Fibroblast of skin of left quadriceps (primary cell): ENCODE results near the gene TP53I3.
"Not testable (repeated sequence)": the region's sequence is repeated elsewhere in the genome, so short reads cannot be mapped to it uniquely, and the experiment has no call there.

ENCODE experiments used
- DNase-seq, 2 experiments: peaks; one replicate each; pipeline ENCODE4 v3.0.0-alpha.2; 2013; ENCODE audit warnings: low read depth in 2 of 2

Gene TP53I3, protein sequence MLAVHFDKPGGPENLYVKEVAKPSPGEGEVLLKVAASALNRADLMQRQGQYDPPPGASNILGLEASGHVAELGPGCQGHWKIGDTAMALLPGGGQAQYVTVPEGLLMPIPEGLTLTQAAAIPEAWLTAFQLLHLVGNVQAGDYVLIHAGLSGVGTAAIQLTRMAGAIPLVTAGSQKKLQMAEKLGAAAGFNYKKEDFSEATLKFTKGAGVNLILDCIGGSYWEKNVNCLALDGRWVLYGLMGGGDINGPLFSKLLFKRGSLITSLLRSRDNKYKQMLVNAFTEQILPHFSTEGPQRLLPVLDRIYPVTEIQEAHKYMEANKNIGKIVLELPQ

DNA sequence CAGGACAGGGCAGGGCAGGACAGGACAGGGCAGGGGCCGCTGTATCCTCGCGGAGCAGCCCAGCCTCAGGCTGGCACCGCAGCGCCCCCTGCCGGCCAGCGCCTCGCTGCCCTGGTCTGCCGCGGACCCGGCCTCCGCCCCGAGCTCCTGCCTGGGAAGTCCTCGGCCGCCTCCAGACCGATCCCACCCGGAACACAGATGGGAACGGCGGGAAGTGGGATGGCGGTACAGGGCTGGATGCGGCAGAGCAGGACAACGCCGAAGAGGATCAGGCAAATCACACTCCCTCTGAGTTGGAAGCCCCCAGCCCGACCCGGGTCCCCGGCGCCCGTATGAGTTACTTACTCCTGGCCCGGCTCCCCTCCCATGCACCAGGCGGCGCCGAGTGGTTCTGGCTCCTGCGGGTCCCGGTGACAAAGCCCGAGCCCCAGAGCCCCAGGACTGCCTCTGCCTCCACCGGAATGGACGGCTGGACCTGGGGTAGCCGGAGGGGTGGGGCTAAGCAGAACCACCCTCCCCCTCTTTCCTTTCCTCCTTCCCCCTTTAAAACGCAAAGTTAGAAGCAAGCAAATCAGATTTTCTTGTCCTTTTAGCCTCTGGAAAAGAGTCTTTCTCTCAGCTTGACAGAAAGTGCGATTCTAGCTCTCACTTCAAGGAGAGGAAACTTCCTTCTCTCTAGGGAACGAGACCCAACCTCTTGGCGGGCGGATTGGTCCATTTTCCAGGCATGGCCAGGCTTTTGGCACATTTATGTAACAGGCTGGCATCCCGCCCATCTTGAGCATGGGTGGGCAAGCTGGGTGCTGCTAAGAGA is at the start of gene TP53I3:
Gene TP53I3 (minus strand): TSS at position 449 of the 814 bp plus-strand sequence. CDS start 508 bp downstream, outside the sequence.
- peak; percentile 73 to 75 for DNase-seq

DNA sequence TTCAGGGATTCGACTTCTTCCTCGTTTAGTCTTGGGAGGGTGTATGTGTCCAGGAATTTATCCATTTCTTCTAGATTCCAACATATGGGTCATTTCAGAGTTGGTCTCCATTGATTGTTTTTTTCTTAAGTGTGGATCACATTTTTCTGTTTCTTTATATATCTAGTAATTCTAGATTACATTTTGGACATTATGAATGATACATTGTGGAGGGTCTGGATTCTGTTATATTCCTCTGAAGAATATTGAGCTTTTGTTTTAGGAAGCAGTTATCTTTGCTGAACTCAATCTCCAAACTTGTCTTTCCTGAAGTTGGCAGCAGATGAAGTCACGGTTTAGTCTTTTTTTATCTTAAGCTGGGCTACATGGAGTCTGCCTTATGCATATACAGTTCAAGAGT is 47.9 kb upstream of the TP53I3 start:
- no peak for DNase-seq

DNA sequence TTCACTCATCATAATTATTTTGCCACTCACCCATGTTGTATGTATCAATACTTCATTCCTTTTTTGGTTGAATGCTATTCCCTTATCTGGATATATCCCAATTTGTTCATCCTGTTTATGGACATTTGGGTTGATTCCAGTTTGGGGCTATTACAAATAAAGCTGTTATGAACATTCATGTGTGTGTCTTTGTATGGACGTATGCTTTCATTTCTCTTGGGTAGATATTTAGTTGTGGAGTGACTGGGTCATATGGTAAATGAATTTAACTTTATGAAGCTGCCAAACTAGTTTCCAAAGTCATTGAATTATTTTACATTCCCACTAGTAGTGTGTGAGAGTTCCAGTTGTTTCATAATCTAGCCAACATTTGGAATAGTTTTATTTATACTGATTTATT is 41.3 kb upstream of the TP53I3 start:
- DNase-seq, result no peak

DNA sequence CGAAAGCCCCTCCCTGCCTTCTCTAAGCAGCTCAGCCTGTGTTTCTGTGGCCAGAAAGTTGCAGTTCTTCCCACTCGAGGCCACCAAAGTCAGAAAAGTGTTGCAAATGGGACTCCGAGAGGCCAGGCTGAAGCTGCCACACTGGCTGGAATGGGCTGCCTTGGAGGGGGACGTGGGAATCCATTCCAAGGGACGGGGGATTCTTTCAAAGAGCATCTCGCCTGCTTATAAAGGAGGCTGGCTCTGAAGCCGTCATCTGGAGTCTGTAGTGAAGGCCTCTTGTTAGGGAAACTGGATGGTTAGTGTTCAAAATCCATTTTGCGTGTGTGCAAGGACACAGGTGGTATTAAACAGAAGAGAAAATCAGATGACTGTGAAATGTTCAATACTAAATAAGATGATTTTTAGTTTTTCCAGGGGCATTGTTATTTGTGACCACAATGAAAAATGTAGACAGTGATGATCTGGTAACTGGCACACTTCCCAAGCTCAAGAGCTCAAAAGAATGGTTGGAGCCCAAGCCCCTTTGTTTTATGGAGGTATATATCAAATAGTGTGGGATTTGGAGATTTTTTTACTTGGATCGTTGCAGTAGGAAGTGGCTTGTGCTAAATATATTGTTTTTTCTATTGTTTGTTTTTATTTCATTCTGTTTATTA is 39.4 kb upstream of the TP53I3 start:
- peak in 1 of 2 experiments; percentile 8 for DNase-seq

DNA sequence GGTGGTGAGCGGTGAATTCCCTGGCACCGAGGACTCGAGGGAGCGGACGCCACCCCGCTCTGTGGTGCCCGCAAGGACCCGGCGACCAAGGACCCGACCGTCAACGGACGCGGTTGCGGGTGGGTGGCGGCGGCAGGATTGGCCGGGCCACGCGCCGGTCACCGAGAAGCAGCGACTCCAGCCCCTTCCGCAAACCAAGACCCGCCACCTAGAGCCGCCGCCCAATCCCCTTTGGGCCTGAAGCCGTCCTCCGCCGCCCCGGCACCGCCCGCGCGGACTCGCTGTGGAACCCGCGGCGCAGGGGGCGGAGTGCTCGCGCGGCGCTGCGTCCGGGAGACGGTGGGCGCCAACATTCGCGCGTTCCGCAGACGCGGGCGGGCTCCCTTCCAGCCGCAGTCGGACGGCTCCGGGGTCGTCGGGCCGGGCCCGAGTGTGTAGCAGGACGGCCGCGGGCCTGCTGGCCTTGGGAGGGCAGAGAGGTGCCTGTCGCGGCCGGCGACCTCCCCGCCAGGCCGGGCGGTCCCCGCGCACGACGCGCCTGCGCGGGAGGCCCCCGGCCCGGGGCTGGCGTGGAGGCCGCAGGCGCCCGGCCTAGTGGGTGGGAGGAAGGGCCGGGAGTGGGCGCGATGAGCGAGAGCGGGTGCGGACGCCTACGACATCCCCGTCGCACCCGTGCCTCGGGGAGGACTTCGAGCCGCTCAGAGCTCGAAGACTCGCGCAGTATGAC is 38.7 kb upstream of the TP53I3 start, which contains the start of the genes FAM228B and PFN4:
Gene FAM228B (plus strand): TSS at position 275 of the 727 bp plus-strand sequence. CDS start 893 bp downstream, outside the sequence.
Gene PFN4 (minus strand): TSS at position 140 of the 727 bp plus-strand sequence. CDS start 799 bp downstream, outside the sequence.
- DNase-seq, result peak; percentile 37 to 42

DNA sequence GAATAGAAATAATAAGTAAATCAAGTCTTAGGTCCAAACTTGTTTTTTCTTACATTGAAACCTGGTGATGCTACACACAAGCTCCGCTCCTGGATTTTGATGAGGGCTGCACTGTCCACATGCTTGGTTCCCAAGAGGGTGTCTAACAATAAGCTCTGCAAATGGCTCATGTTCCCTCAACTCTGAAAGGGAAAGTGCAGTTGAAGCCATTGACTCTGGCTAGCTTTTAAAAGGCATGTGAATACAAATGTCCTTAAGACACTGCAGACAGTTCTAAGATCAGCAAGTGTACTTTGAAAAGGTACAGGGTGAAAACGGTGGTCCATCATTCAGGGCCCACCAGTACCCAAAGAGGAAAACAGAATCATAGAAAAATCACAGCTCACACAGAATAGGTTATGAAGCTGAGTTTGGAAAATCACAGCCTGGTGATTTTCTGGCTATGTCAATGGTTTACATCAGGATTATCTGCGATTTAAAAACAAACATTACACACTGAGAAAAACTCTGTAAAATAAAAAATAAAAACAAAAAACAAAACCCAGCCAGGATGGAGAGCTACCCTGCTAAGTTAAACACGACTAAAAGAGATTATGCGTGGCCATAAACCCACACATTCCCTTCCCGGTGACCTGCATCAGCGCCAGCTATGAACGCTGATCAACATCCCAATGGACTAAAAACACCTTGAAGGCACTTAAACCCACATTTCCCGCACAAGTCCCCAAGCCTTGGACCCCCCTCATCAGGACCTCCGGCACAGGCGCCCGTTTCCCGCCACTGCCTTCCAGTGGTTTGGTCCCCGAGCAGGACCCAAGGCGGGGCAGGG is 37.9 kb upstream of the TP53I3 start:
- no peak for DNase-seq

DNA sequence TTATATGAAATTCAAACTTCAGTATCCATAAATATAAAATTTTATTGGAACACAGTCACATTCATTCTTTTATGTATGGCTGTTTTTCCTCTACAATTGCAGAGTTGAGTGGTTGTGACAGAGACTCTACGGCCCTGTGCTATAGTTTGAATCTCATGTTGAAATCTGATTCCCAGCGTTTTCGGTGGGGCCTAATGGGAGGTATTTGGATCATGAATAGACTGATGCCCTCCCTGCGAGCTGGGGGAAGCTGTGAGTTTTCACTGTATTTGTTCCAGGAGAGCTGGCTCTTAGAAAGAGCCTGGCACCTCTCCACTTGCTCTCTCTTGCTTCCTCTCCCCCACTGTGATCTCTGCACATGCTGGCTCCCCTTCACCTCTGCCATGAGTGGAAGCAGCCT is 36.8 kb upstream of the TP53I3 start:
- DNase-seq, result no peak

DNA sequence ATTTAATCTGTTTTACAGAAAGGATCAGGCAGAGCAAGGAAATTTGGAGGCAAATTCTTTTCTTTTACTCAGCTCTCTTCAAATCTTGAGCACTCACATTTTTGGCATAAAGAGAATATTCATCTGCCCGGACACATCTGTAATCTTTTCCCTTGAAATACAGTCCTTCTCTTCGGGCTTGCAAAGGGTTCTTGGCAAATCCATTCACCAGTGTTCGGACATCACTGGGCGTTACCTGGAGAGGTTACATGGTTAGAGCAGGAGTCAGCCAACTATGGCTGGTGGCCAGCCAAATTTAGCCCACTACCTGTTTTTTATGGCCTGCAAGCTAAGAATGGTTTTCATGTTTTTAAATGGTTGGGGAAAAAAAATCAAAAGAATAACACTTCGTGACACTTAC is 36.4 kb upstream of the TP53I3 start:
- DNase-seq, result no peak

DNA sequence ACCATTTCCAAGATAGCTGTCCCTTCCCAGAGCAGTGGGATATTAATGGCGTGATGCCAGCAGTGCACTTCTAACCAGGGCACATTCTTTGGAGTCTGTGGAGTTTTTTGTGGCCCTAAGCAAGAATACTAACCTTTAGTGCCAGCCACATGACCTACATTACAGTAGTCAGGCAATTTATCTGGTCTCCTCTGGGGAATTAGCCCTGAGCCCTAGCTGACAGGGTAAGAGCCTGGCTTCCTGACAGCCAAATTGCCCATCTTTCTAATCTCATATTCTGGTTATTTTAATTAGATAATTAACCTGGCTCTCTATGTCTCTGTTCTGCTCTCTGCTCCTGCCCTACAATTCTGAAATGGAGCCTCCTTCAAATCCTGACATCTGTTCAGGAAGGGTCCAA is 33.3 kb upstream of the TP53I3 start:
- DNase-seq, result no peak

DNA sequence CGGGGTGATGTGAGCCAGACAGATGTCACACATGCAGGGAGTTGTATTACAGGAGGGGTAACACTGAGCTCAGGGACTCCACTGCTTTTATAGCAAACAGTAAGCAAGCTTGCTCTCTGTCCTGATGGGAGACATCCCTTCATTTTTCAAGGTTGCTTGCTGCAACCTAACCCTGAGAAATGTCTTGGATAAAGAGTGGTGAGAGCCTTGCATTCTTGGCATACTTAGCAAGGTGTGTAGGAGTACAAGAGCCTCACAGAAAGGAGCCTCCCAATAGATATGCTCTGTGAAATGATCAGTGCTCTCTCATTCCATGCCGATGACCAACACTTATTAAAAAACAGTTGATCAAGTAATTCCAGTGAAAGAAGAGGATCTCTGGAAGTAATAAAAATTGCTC is 30.4 kb upstream of the TP53I3 start:
- peak; percentile 10 to 20 for DNase-seq

DNA sequence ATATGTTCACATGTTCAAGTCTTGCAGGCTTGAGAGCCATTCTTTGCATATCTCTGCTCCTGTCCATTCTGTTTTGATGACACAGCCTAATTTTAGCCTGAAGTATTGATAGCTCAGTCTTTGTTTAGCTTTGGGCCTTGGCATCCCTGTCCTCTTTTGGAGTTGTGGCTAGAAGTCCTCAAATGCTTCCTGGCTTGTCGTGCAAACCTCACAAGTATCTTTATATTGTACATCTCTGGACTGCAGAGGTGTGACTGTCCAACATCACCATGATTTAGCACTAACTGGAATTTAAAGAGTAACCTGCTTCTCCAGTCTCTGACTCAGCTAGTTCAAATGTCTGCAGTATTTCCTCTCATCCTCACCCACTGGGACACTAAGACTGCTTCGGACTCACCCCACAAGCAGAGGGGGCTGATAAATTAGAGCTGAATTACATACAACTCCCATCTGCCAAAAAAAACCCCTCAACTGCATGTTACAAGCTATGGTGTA is 26.8 kb upstream of the TP53I3 start:
- DNase-seq, result peak; percentile 20 to 27

DNA sequence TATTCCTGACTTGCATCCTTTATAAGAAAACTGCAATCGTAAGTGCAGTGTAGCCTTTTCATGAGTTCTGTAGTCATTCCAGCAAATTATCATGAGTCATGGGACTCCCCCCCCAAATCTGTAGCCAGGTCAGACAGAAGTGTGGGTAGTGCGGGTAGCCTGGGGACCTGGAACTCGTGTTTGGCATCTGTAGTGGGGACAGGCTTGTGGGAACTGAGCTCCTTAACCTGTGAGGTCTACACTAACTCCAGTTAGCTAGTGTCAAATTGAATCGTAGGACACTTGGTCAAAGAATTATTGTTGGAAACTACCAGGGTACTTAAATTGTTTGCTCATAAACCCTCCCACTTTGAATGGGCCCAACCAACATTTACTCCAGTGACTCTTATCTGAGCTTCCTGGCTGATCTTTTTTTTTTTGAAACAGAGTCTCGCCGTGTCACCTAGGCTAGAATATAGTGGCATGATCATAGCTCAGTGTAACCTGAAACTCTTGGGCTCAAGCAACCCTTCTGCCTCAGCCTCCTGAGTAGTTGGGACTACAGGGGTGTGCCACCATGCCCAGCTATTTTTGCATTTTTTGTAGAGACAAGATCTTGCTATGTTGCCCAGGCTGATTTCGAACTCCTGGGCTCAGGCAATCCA is 26.1 kb upstream of the TP53I3 start:
- no peak for DNase-seq

DNA sequence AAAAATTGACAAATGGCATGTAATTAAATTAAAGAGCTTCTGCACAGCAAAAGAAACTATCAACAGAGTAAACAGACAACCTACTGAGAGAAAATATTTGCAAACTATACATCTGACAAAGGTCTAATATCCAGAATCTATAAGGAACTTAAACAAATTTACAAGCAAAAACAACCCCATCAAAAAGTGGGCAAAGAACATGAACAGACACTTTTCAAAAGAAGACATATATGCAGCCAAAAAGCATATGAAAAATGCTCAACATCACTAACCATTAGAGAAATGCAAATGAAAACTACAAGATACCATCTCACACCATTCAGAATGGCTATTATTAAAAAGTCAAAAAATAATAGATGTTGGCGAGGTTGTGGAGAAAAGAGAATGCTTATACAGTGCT is 24.8 kb upstream of the TP53I3 start:
- not testable (repeated sequence) for DNase-seq

DNA sequence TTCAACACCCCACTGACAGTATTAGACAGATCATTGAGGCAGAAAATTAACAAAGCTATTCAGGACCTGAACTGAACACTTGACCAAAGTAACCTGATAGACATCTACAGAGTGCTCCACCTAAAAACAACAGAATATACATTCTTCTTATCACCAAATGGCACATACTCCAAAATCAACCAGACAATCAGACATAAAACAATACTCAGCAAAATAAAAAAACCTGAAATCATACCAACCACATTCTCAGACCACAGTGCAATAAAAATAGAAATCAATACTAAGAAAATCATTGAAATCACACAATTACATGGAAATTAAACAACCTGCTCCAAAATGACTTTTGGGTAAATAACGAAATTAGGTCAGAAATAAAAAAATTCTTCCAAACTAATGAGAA is 22.7 kb upstream of the TP53I3 start:
- DNase-seq, result no peak

DNA sequence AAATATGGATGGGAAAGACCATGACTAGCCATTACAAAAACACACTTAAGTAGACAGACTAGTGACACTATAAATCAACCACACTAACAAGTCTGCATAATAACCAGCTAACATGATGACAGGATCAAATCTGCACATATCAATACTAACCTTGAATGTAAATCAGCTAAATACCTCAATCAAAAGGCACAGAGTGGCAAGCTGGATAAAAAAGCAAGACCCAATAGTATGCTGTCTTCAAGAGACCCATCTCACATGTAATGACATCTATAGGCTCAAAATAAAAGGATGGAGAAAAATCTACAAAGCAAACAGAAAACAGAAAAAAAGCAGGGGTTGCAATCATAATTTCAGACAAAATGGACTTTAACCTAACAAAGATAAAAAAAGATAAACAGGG is 22.2 kb upstream of the TP53I3 start:
- DNase-seq, result no peak

DNA sequence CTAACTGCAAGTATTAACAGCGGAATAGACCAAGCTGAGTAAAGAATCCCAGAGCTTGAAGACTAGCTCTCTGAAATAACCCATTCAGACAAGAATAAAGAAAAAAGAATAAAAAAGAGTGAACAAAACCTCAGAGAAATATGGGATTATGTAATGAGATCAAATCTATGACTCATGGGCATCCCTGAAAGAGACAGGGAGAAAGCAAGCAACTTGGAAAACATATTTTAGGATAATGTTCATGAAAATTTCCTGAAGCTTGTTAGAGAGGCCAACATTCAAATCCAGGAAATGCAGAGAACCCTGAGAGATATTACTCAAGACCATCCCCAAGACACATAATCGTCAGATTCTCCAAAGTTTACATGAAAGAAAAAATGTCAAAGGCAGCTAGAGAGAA is 21.2 kb upstream of the TP53I3 start:
- no peak for DNase-seq

DNA sequence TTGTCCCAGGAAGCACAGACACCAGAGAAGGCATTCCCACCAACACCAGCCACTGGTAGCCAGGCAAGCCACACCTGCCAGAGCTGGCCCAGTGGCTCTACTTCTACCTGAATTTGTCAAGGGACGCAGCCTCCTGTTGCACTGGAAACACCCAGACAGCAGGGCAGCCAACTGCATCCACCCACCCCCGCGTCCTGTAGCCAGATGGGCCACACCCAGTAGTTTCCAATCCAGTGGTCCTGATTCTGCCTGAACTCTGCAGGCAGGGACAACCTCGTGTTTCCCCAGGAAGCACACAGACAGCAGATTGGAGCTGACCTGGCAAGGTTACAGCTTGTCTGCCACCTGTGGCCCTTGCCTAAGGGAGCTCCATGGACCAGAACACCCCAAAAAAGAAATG is 20.3 kb upstream of the TP53I3 start:
- no peak for DNase-seq

DNA sequence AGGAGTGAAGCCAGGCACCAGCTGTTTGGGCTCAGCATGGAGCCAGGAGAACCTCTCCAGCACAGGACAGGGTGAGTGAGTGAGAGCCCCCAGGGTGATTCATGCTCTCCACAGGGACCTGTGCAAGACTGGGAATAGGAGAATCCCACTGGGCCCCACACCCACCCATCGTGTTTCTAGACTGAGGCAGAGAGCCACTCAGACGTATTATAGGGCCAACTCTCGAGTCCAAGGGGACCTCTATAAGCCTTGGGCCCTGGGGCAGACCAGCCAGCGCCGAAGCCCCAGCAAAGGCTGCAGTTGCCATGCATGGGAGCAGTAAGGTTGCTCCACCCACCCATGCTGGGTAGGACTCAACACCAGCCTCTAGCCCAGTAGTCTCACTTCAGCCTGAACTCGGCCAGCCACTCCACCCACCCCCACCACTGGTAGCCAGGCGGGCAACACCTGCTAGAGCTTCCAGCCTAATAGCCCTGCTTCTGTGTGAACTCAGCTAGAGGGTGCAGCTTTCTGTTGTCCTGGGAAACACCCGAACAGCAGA is 19.5 kb upstream of the TP53I3 start:
- no peak for DNase-seq

DNA sequence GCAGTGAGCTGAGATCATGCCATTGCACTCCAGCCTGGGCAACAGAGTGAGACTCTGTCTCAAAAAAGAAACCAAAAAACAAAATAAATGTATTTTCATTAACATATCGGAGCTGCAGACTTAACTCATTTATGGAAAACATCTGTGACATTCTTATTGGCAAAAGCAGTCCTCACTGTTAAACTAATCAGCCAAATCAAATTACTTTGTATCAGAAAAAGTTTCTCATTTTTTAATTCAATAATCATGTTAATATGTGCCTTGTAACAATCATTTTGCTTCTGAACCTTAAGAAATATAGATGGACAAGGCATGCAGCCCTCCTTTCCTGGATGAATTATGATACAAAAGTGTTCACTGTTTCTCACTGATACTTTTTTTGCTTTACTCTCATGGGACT is 18.0 kb upstream of the TP53I3 start:
- no peak for DNase-seq

DNA sequence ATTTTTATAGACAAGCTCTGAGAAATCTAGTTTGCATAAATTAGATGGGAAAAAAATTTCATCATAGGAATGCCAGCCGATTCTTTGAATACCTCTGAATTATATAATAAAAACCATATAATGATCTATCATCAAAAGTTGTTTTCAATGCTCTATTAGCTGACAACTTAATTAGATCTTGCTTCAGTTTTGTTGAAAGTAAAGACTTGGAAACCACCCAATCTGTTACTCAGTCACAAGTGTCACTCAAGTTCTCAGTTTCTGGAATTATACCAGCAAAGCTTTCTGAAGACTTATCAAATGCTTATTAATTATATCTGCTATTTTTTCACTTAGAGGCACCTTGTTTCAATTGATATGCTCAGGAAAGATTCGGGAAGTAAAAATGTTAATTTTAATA is 17.4 kb upstream of the TP53I3 start:
- DNase-seq, result no peak
